PC-9 (cell line): ENCODE results near the gene BICDL2. TPM values are rescaled to one million over a fixed set of nuclear protein-coding genes. Genes with fewer than 3 reads are reported as not detected.

Experiments used
- BruUV-seq: library from RNA; stranded (reverse); fragments of 400-500 nt; replicated peaks from 2 replicates; lab custom pipeline; 2021; lab: Mats Ljungman, UMichigan
- CTCF ChIA-PET: fragments of 300-600 bp; sonication (Branson Sonifier 250); formaldehyde crosslinking; loops from one replicate; lab custom pipeline; 2022; ENCODE audit warnings: antibody characterized with exemption; lab: Charles Lee
- POLR2A ChIA-PET: fragments of 300-600 bp; sonication (Branson Sonifier 250); formaldehyde crosslinking; loops from one replicate; lab custom pipeline; 2022; ENCODE audit warnings: antibody characterized with exemption; ENCODE audit not compliant: unreplicated experiment; lab: Charles Lee
- DNase-seq, 2 experiments: peaks; one replicate each; pipeline versions ENCODE4 v3.0.0 to v3.0.0-alpha.2; 2015 to 2022; ENCODE audit warnings: mixed read lengths in 1 of 2
- H2AFZ ChIP-seq: fragments of 200-600 bp; sonication (generic); 2 replicates; pipeline ENCODE4 v1.8.1; 2017; ENCODE audit warnings: antibody characterized with exemption
- H3F3A ChIP-seq: fragments of 200-600 bp; sonication (generic); 2 replicates; pipeline ENCODE4 v1.8.1; 2017; ENCODE audit warnings: antibody characterized with exemption, mild to moderate bottlenecking, low read depth; ENCODE audit not compliant: insufficient read depth
- H3K27ac ChIP-seq: fragments of 200-600 bp; sonication (generic); 2 replicates; pipeline ENCODE4 v1.6.1; 2016; ENCODE audit warnings: mixed run types
- H3K27me3 ChIP-seq: fragments of 200-600 bp; sonication (generic); 2 replicates; pipeline ENCODE4 v1.6.1; 2016; ENCODE audit warnings: low read depth, mixed run types; ENCODE audit not compliant: insufficient read depth
- H3K36me3 ChIP-seq: fragments of 200-600 bp; sonication (generic); 2 replicates; pipeline ENCODE4 v1.6.1; 2016; ENCODE audit warnings: low read depth, mixed run types
- H3K4me1 ChIP-seq: fragments of 200-600 bp; sonication (generic); replicated peaks from 2 replicates; pipeline ENCODE4 v1.6.1; 2016; ENCODE audit warnings: mixed run types; ENCODE audit not compliant: insufficient read depth
- H3K4me2 ChIP-seq: fragments of 200-600 bp; sonication (generic); 2 replicates; pipeline ENCODE4 v1.6.1; 2017; ENCODE audit warnings: mixed run types
- H3K4me3 ChIP-seq: fragments of 200-600 bp; sonication (generic); 2 replicates; pipeline ENCODE4 v1.6.1; 2016; ENCODE audit warnings: mixed run types
- H3K79me2 ChIP-seq: fragments of 200-600 bp; sonication (generic); 2 replicates; pipeline ENCODE4 v1.6.1; 2017; ENCODE audit warnings: low read depth, mixed run types
- H3K9me2 ChIP-seq: fragments of 200-600 bp; sonication (generic); 2 replicates; pipeline ENCODE4 v1.8.1; 2017; ENCODE audit warnings: mild to moderate bottlenecking; ENCODE audit not compliant: insufficient read depth
- H3K9me3 ChIP-seq: fragments of 200-600 bp; sonication (generic); 2 replicates; pipeline ENCODE4 v1.8.1; 2016; ENCODE audit warnings: low read depth; ENCODE audit not compliant: insufficient read depth
- H4K20me1 ChIP-seq: fragments of 200-600 bp; sonication (generic); 2 replicates; pipeline ENCODE4 v1.8.1; 2017; ENCODE audit not compliant: insufficient read depth
- CTCF ChIP-seq: fragments of 200-600 bp; sonication (generic); conservative IDR thresholded peaks from 2 replicates; pipeline ENCODE4 v1.6.1; 2017; ENCODE audit warnings: mixed run types, antibody characterized with exemption, mild to moderate bottlenecking, moderate library complexity
- EZH2 ChIP-seq: fragments of 200-600 bp; sonication (generic); IDR thresholded peaks from 2 replicates; pipeline ENCODE4 v1.8.0; 2017; ENCODE audit warnings: antibody characterized with exemption, low read depth
- intact Hi-C: fragments of 100-400 bp; cut with micrococcal nuclease; formaldehyde crosslinking; loops from one replicate; pipeline ENCODE4 v1.10.0; 2022; ENCODE audit not compliant: unreplicated experiment
- total RNA-seq: library from RNA; stranded (reverse); gene quantifications from 2 replicates; pipeline ENCODE4 v1.2.3, GENCODE V29; 2021

Gene BICDL2
- total RNA-seq, 1 experiment from 2014 or later = 57.9 TPM

- Histone ChIP-seq H3K4me3 (peak overlapping the region; percentile 88), H2AFZ (peak overlapping the region; percentile 98), H3K27me3 (no peaks in the 10 kb centered on the region), H3K4me1 (peaks cover 10% of the 10 kb centered on the region; the same call in 1 of the 2 replicates), H3K27ac (no peak overlapping the region), H3K4me2 (peak overlapping the region; percentile 82), H3K79me2 (no peaks in the 10 kb centered on the region), H4K20me1 (no peaks in the 10 kb centered on the region), H3F3A (peaks cover 8% of the 10 kb centered on the region; the same call in 1 of the 2 replicates), H3K36me3 (no peaks in the 10 kb centered on the region), H3K9me2 (no peaks in the 10 kb centered on the region), H3K9me3 (no peaks in the 10 kb centered on the region)
- CTCF ChIA-PET = interaction anchor here (0.6 to 2.2 kb wide), 11 partner anchors 13 to 303 kb away, joined by 3 to 13 read pairs (median 3); partner anchors contain the start of gene ZNF205
- peak in 1 of 2 experiments; percentile 45 for DNase-seq
- POLR2A ChIA-PET = interaction anchor here (0.6 to 0.8 kb wide), 3 partner anchors 31 to 130 kb away, joined by 3 to 7 read pairs (median 6); partner anchors contain the start of gene OR1F1
- BruUV-seq = no TSS peak
- intact Hi-C loops = loop anchor here (1.0 to 5.0 kb wide), 7 partner anchors 22 to 109 kb away; partner anchors contain the start of genes BICDL2 and ZNF205
- TF ChIP-seq EZH2 = no peak
- no peak for TF ChIP-seq CTCF
These were observed 21.6 kb upstream of the BICDL2 start for GRCh38 chr16:3058139-3059030.

- H3K4me2 ChIP-seq = peak overlapping the region; percentile 82
These were observed 20.7 kb upstream of the BICDL2 start for GRCh38 chr16:3057181-3058138.

More at GRCh38 chr16:3057181-3058138, 20.7 kb upstream of the BICDL2 start:
- Histone ChIP-seq H3K4me1 (peaks cover 10% of the 10 kb centered on the region; the same call in 1 of the 2 replicates), H3K27ac (no peak overlapping the region), H3K9me3 (no peaks in the 10 kb centered on the region), H3K4me3 (no peak overlapping the region), H4K20me1 (no peaks in the 10 kb centered on the region), H3K9me2 (no peaks in the 10 kb centered on the region), H2AFZ (no peak overlapping the region), H3F3A (peaks cover 8% of the 10 kb centered on the region; the same call in 1 of the 2 replicates), H3K79me2 (no peaks in the 10 kb centered on the region), H3K36me3 (no peaks in the 10 kb centered on the region), H3K27me3 (no peaks in the 10 kb centered on the region)
- BruUV-seq = TSS peak; percentile 22
- ChIA-PET CTCF (interaction anchor here (0.7 to 1.2 kb wide), 3 partner anchors 30 to 69 kb away, joined by 3 read pairs; no protein-coding TSS in a partner anchor), POLR2A (interaction anchor here (0.7 to 0.8 kb wide), 2 partner anchors 30 to 131 kb away, joined by 6 to 7 read pairs; partner anchors contain the start of gene OR1F1)
- no peak for DNase-seq
- TF ChIP-seq EZH2 (no peak), CTCF (no peak)
- intact Hi-C loops = loop anchor here (1.0 to 5.0 kb wide), 3 partner anchors 21 to 110 kb away; partner anchors contain the start of gene BICDL2
